Sigmoid colon (tissue), 4 donors: Measurements from ENCODE around the gene MED22.

ENCODE experiments used
- CTCF ChIP-seq, 4 experiments: fragments of 450-650 bp in 3 of 4; fragments of 200-600 bp in 1 of 4; IDR thresholded peaks; one replicate each; pipeline ENCODE4 v1.5.1; 2016 to 2019; ENCODE audit warnings: antibody characterized with exemption in 4 of 4, mild to moderate bottlenecking in 3 of 4, moderate library complexity in 2 of 4
- EP300 ChIP-seq, 4 donors: sonication (generic); formaldehyde crosslinking; IDR thresholded peaks; one replicate each; pipeline ENCODE4 v1.6.1; 2017; ENCODE audit warnings: antibody characterized with exemption in 4 of 4
- POLR2AphosphoS5 ChIP-seq, 4 donors: sonication (generic); formaldehyde crosslinking; IDR thresholded peaks; one replicate each; pipeline ENCODE4 v1.6.1; 2017; ENCODE audit warnings: antibody characterized with exemption in 4 of 4

GRCh38 chr9:133369422-133369821 is 21.5 kb upstream of the MED22 start:
- no peak for TF ChIP-seq EP300 (IDR thresholded peaks at IDR 0.05)
- TF ChIP-seq CTCF (IDR thresholded peaks at IDR 0.05) = no peak
- TF ChIP-seq POLR2AphosphoS5 (IDR thresholded peaks at IDR 0.05) = no peak
